HepG2 (cell line): ENCODE results near the gene CDC34. TPM values are rescaled to one million over a fixed set of nuclear protein-coding genes. Genes with fewer than 3 reads are reported as not detected.
A peak's percentile ranks its signal among the peaks of the same experiment; 100 is the strongest.

Experiments
- DR1 ChIP-seq: sonication (generic); formaldehyde crosslinking; IDR thresholded peaks from 2 replicates; pipeline ENCODE4 v1.8.0; 2021; ENCODE audit warnings: mild to moderate bottlenecking, missing genetic modification reagents, inconsistent platforms
- NFE2L1 ChIP-seq: sonication (generic); formaldehyde crosslinking; IDR thresholded peaks from 2 replicates; pipeline ENCODE4 v1.4.0; 2020; ENCODE audit warnings: missing genetic modification reagents, mild to moderate bottlenecking, borderline replicate concordance
- RARA ChIP-seq: IDR thresholded peaks from 2 replicates; pipeline ENCODE4 v1.6.1; 2016; ENCODE audit warnings: missing genetic modification reagents, missing compliant biosample characterization
- REXO4 ChIP-seq: sonication (generic); formaldehyde crosslinking; IDR thresholded peaks from 2 replicates; pipeline ENCODE4 v1.8.0; 2022; ENCODE audit warnings: missing genetic modification reagents, mild to moderate bottlenecking, borderline replicate concordance
- SMC3 ChIP-seq: IDR thresholded peaks from 2 replicates; pipeline ENCODE4 v1.6.1; 2011; ENCODE audit warnings: low read length, improper control_type of control experiment
- SP4 ChIP-seq: sonication (generic); formaldehyde crosslinking; IDR thresholded peaks from 2 replicates; pipeline ENCODE4 v1.8.1; 2023; ENCODE audit warnings: mild to moderate bottlenecking, missing genetic modification reagents
- ZFY ChIP-seq: sonication (generic); formaldehyde crosslinking; IDR thresholded peaks from 2 replicates; pipeline ENCODE4 v1.4.0; 2020; ENCODE audit warnings: missing genetic modification reagents
- ZNF343 ChIP-seq: sonication (generic); formaldehyde crosslinking; IDR thresholded peaks from 2 replicates; pipeline ENCODE4 v1.4.0; 2020; ENCODE audit warnings: mild to moderate bottlenecking, missing genetic modification reagents
- ZNF546 ChIP-seq: sonication (generic); formaldehyde crosslinking; conservative IDR thresholded peaks from 2 replicates; pipeline ENCODE4 v1.8.1; 2023; ENCODE audit warnings: mild to moderate bottlenecking, missing genetic modification reagents
- polyA plus RNA-seq, 8 experiments: library from polyadenylated mRNA; depleted of rRNA in 3 of 8; stranded (reverse) in 7 of 8; unstranded in 1 of 8; fragments of >200 nt; fragmentation: Illumina TruSeq in 4 of 8; extraction: Trizol in 4 of 8; gene quantifications; 2 replicates each; pipeline versions ENCODE4 v1.2.1 to v1.2.3, GENCODE V29; 2011 to 2016; ENCODE audit warnings: low read depth in 4 of 8, missing spikeins in 1 of 8, mixed read lengths in 1 of 8; ENCODE audit not compliant: insufficient read depth in 1 of 8
- total RNA-seq, 5 experiments: library from RNA; depleted of rRNA; stranded (reverse); fragments of >200 nt; fragmentation: Illumina TruSeq; extraction: Trizol; gene quantifications; 2 replicates each; pipeline ENCODE4 v1.2.3, GENCODE V29; 2016; ENCODE audit warnings: low read depth in 1 of 5
- TF ChIP-seq, protein P1 (sequence below): sonication (generic); formaldehyde crosslinking; IDR thresholded peaks from 2 replicates; pipeline ENCODE4 v1.4.0; 2020; ENCODE audit warnings: low read depth, missing genetic modification reagents
- TF ChIP-seq, protein P2 (sequence below): sonication (generic); formaldehyde crosslinking; IDR thresholded peaks from 2 replicates; pipeline ENCODE4 v1.9.0; 2021; ENCODE audit warnings: missing genetic modification reagents, mild to moderate bottlenecking, borderline replicate concordance
- TF ChIP-seq, protein P3 (sequence below): sonication (generic); formaldehyde crosslinking; IDR thresholded peaks from one replicate; pipeline ENCODE4 v1.5.1; 2020; ENCODE audit warnings: mild to moderate bottlenecking, missing genetic modification reagents; ENCODE audit errors: not compliant biosample characterization
- TF ChIP-seq, protein P4 (sequence below): sonication (generic); formaldehyde crosslinking; conservative IDR thresholded peaks from 2 replicates; pipeline ENCODE4 v1.8.1; 2023; ENCODE audit warnings: missing genetic modification reagents

Gene CDC34
- total and polyA plus RNA-seq, 2 of the 13 experiments (the other 11 are each of a cell fraction or from before 2014, with no cell fraction given) = 138 to 150 TPM

DNA sequence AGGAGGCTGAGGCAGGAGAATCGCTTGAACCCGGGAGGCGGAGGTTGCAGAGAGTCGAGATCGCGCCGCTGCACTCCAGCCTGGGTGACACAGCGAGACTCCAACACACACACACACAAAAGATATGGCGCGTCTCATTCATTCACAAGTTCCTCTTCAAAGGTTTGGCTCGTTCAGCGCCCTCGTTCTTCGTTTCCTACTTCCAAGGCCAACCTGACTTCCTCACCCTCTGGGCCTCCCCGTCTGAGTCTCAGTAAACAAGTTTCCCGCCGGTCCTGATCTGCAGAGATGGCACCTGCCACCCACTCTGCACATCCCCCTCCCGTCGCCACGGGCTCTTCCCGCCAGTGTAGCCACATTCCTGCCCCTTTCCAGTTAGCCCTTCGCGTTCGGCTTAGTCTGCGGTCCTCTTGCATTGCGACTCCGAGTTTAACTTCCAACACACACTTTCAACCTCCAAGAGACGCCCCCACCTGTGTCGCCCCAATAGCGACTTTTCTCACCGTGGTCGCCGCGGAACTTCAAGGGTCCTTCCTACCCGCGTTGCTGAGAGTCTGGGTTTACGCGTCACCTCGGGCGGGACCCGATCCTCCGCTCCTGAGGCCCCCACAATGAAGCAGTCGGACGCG lies 39.5 kb downstream of the CDC34 start (continued):
- TF ChIP-seq, protein P1, sequence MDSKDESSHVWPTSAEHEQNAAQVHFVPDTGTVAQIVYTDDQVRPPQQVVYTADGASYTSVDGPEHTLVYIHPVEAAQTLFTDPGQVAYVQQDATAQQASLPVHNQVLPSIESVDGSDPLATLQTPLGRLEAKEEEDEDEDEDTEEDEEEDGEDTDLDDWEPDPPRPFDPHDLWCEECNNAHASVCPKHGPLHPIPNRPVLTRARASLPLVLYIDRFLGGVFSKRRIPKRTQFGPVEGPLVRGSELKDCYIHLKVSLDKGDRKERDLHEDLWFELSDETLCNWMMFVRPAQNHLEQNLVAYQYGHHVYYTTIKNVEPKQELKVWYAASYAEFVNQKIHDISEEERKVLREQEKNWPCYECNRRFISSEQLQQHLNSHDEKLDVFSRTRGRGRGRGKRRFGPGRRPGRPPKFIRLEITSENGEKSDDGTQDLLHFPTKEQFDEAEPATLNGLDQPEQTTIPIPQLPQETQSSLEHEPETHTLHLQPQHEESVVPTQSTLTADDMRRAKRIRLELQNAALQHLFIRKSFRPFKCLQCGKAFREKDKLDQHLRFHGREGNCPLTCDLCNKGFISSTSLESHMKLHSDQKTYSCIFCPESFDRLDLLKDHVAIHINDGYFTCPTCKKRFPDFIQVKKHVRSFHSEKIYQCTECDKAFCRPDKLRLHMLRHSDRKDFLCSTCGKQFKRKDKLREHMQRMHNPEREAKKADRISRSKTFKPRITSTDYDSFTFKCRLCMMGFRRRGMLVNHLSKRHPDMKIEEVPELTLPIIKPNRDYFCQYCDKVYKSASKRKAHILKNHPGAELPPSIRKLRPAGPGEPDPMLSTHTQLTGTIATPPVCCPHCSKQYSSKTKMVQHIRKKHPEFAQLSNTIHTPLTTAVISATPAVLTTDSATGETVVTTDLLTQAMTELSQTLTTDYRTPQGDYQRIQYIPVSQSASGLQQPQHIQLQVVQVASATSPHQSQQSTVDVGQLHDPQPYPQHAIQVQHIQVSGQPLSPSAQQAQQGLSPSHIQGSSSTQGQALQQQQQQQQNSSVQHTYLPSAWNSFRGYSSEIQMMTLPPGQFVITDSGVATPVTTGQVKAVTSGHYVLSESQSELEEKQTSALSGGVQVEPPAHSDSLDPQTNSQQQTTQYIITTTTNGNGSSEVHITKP (CRISPR knock-in tag) = peak; percentile 18; the same call in 1 of the 2 replicates
- no peak for TF ChIP-seq SMC3
- TF ChIP-seq ZNF343 (CRISPR knock-in tag) = no peak
- 0 out of 2 replicates have a peak, but pooled peaks have one; percentile 11 for TF ChIP-seq ZNF546 (CRISPR knock-in tag)
- peak; percentile 74 for TF ChIP-seq SP4 (CRISPR knock-in tag)
- no peak for TF ChIP-seq REXO4 (CRISPR knock-in tag)
- TF ChIP-seq, protein P2, sequence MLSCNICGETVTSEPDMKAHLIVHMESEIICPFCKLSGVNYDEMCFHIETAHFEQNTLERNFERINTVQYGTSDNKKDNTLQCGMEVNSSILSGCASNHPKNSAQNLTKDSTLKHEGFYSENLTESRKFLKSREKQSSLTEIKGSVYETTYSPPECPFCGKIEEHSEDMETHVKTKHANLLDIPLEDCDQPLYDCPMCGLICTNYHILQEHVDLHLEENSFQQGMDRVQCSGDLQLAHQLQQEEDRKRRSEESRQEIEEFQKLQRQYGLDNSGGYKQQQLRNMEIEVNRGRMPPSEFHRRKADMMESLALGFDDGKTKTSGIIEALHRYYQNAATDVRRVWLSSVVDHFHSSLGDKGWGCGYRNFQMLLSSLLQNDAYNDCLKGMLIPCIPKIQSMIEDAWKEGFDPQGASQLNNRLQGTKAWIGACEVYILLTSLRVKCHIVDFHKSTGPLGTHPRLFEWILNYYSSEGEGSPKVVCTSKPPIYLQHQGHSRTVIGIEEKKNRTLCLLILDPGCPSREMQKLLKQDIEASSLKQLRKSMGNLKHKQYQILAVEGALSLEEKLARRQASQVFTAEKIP (CRISPR knock-in tag) = no peak
- TF ChIP-seq ZFY = peak; percentile 49
- TF ChIP-seq, protein P3, sequence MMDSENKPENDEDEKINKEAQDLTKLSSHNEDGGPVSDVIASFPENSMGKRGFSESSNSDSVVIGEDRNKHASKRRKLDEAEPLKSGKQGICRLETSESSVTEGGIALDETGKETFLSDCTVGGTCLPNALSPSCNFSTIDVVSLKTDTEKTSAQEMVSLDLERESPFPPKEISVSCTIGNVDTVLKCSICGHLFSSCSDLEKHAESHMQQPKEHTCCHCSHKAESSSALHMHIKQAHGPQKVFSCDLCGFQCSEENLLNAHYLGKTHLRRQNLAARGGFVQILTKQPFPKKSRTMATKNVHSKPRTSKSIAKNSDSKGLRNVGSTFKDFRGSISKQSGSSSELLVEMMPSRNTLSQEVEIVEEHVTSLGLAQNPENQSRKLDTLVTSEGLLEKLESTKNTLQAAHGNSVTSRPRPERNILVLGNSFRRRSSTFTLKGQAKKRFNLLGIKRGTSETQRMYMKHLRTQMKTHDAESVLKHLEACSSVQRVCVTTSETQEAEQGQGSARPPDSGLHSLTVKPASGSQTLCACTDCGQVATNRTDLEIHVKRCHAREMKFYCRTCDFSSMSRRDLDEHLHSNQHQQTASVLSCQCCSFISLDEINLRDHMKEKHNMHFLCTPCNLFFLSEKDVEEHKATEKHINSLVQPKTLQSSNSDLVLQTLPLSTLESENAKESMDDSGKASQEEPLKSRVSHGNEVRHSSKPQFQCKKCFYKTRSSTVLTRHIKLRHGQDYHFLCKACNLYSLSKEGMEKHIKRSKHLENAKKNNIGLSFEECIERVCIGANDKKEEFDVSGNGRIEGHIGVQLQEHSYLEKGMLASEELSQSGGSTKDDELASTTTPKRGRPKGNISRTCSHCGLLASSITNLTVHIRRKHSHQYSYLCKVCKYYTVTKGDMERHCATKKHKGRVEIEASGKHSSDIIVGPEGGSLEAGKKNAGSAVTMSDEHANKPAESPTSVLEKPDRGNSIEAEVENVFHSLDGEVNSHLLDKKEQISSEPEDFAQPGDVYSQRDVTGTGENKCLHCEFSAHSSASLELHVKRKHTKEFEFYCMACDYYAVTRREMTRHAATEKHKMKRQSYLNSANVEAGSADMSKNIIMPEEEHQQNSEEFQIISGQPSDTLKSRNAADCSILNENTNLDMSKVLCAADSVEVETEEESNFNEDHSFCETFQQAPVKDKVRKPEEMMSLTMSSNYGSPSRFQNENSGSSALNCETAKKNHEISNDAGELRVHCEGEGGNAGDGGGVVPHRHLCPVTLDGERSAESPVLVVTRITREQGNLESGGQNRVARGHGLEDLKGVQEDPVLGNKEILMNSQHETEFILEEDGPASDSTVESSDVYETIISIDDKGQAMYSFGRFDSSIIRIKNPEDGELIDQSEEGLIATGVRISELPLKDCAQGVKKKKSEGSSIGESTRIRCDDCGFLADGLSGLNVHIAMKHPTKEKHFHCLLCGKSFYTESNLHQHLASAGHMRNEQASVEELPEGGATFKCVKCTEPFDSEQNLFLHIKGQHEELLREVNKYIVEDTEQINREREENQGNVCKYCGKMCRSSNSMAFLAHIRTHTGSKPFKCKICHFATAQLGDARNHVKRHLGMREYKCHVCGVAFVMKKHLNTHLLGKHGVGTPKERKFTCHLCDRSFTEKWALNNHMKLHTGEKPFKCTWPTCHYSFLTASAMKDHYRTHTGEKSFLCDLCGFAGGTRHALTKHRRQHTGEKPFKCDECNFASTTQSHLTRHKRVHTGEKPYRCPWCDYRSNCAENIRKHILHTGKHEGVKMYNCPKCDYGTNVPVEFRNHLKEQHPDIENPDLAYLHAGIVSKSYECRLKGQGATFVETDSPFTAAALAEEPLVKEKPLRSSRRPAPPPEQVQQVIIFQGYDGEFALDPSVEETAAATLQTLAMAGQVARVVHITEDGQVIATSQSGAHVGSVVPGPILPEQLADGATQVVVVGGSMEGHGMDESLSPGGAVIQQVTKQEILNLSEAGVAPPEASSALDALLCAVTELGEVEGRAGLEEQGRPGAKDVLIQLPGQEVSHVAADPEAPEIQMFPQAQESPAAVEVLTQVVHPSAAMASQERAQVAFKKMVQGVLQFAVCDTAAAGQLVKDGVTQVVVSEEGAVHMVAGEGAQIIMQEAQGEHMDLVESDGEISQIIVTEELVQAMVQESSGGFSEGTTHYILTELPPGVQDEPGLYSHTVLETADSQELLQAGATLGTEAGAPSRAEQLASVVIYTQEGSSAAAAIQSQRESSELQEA = peak; percentile 34
- TF ChIP-seq DR1 (CRISPR knock-in tag) = 0 out of 2 replicates have a peak, but pooled peaks have one; percentile 32
- TF ChIP-seq NFE2L1 (CRISPR knock-in tag) = no peak
- TF ChIP-seq, protein P4, sequence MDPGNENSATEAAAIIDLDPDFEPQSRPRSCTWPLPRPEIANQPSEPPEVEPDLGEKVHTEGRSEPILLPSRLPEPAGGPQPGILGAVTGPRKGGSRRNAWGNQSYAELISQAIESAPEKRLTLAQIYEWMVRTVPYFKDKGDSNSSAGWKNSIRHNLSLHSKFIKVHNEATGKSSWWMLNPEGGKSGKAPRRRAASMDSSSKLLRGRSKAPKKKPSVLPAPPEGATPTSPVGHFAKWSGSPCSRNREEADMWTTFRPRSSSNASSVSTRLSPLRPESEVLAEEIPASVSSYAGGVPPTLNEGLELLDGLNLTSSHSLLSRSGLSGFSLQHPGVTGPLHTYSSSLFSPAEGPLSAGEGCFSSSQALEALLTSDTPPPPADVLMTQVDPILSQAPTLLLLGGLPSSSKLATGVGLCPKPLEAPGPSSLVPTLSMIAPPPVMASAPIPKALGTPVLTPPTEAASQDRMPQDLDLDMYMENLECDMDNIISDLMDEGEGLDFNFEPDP (CRISPR knock-in tag) = no peak
- peak; percentile 81 for TF ChIP-seq RARA (CRISPR knock-in tag)
